Heart right ventricle (tissue), 16 donors: ENCODE measurements around the gene NUP160. TPM values are rescaled to one million over a fixed set of nuclear protein-coding genes. Genes with fewer than 3 reads are reported as not detected.

ENCODE experiments used
- ATAC-seq, 8 donors: fragments of 200-7000 bp; cut with Tn5 transposase; one replicate each; pipeline ENCODE4 v1.9.1; 2020; ENCODE audit warnings: mild to moderate bottlenecking in 8 of 8, moderate library complexity in 8 of 8, moderate number of reproducible peaks in 1 of 8
- DNase-seq, 2 donors: peaks; one replicate each; pipeline ENCODE4 v3.0.0-alpha.2; 2020
- H3K27ac ChIP-seq, 10 donors: fragments of 200-600 bp; sonication (generic) in 2 of 10; one replicate each; pipeline versions ENCODE4 v1.5.0 to v1.8.0; 2020 to 2022; ENCODE audit warnings: mild to moderate bottlenecking in 3 of 10
- H3K27me3 ChIP-seq, 7 donors: fragments of 200-600 bp; one replicate each; pipeline ENCODE4 v1.8.0; 2021 to 2022; ENCODE audit warnings: mild to moderate bottlenecking in 2 of 7
- H3K36me3 ChIP-seq, 9 donors: fragments of 200-600 bp; sonication (generic) in 1 of 9; one replicate each; pipeline versions ENCODE4 v1.5.0 to v1.8.0; 2020 to 2022; ENCODE audit warnings: mild to moderate bottlenecking in 2 of 9
- H3K4me1 ChIP-seq, 9 donors: fragments of 200-600 bp; sonication (generic) in 1 of 9; one replicate each; pipeline versions ENCODE4 v1.5.0 to v1.8.0; 2020 to 2022; ENCODE audit warnings: mild to moderate bottlenecking in 4 of 9
- H3K4me3 ChIP-seq, 10 donors: fragments of 200-600 bp; sonication (generic) in 2 of 10; one replicate each; pipeline versions ENCODE4 v1.5.0 to v1.8.0; 2020 to 2022; ENCODE audit warnings: mild to moderate bottlenecking in 7 of 10, moderate library complexity in 2 of 10
- H3K9me3 ChIP-seq, 11 donors: fragments of 200-600 bp in 10 of 11; sonication (generic) in 2 of 11; one replicate each; pipeline versions ENCODE4 v1.5.0 to v1.8.0; 2013 to 2022; ENCODE audit warnings: mild to moderate bottlenecking in 2 of 11, control low read depth in 1 of 11, moderate library complexity in 1 of 11
- WGBS, 2 donors: extraction: QIAGEN DNeasy Blood & Tissue Kit; methylation state at CpG; one replicate each; pipeline ENCODE4 v1.1.7; 2013; ENCODE audit warnings: inconsistent platforms in 1 of 2; 5-methylcytosine and 5-hydroxymethylcytosine counted together
- intact Hi-C, 10 donors: fragments of 100-400 bp; cut with DNase I; formaldehyde crosslinking; loops; one replicate each; pipeline versions ENCODE4 v1.11.1 to v1.14.2; 2022
- polyA plus RNA-seq, 2 donors: library from polyadenylated mRNA; stranded (reverse); fragments of 200-250 nt; gene quantifications; one replicate each; pipeline ENCODE4 v1.2.3, GENCODE V29; 2013
- total RNA-seq, 10 donors: library from RNA; stranded (reverse); fragmentation: NEBNext Ultra II Directional in 3 of 10; extraction: Animal tissue kit (Norgen Biotek cat#: 25700) in 3 of 10; gene quantifications; one replicate each; pipeline versions ENCODE4 v1.2.1 to v1.2.4, GENCODE V29; 2021 to 2023
- TF ChIP-seq, protein P1 (sequence below), 9 donors: fragments of 200-600 bp; sonication (generic) in 2 of 9; IDR thresholded peaks; one replicate each; pipeline versions ENCODE4 v1.5.0 to v1.8.0; 2021 to 2022; ENCODE audit warnings: antibody characterized with exemption in 9 of 9, mild to moderate bottlenecking in 5 of 9, moderate library complexity in 1 of 9
- donor health status: Arrhythmogenic right ventricular cardiomyopathy.
- donor health status: ischemic (EF 13 %, LVEDD 7.1; RV severe dilation, severe dysfunction).
- donor health status: healthy with polysubstance abuse.
- donor health status: DM: no; HTN: yes; CAD: no.
- donor health status: DM: no; HTN: no; CAD: no.
- donor health status: ischemic (EF 25% LVEDD 6.9; RV normal size, moderate dysfunction).
- donor health status: ischemic (EF 25% LVEDD 5.7; RV mildly dilated, moderate dysfunction).
- donor health status: healthy.
- donor health status: DM: yes; HTN: yes; CAD: no.
- donor health status: Ischemic cardiomyopathy.
- donor health status: ischemic (EF 35%, LVEDD 5.7; RV mildly dilated, moderate dysfunction).
- donor health status: nonischemic (EF 11% LVEDD 7.7; RV severe dilation, severe dysfunction).
- donor health status: DM: yes; HTN: yes; CAD: no.
- donor health status: PGD.
- donor health status: ischemic (EF 29% LVEDD 5.4; RV normal size, mild dysfunction).
- donor health status: nonischemic (EF 23%, LVEDD 6.1; RV moderate dilation, normal function).

Gene NUP160
- total and polyA plus RNA-seq, 12 donors = 8.0 to 17.7 (median 14.7) TPM

DNA sequence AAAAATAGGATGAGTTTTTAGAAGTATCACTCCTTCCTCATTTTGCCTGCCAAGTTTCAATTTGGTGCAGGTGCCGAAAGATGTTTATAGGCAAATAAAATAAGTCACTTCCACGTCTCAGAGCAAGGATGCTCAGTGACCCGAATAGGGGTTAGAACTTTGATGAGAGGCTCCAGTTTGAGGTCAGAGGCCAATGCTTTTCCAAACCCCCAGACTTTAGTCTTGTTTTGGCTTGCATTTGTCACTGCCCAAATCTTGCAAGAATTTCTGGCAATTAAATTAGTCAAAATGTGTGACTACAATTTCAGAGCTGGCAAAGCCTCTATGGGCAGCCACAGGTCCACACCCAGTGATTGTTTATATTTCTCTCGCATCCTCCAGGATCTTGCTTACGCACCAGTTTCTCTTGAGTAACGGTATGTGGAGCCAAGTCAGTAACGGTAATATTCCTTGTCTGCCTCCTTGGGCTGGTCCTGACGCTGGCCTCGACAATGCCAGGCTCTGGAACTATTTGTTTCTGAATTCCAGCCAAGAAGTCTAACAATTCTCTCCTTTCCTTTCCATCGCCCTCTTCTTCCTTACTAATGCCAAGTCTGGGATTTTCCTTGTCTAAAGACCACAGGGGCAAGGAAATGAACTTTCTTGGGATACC lies 9.9 kb upstream of the NUP160 start:
- no peaks in the 10 kb centered on the region for H3K36me3 ChIP-seq
- DNase-seq (no peak), ATAC-seq (peak in 7 of 8 donors; percentile 36 to 76 (median 50))
- H3K9me3 ChIP-seq = no peaks in the 10 kb centered on the region
- peaks cover 0 to 30% (median under 1%) of the 10 kb centered on the region in 9 donors for H3K4me1 ChIP-seq
- peak overlapping the region in 1 of 10 donors; percentile 9 for H3K27ac ChIP-seq
- H3K4me3 ChIP-seq = no peak overlapping the region
- intact Hi-C loops = loop anchor here in 3 of 10 donors (10.0 kb wide), 2 partner anchors 213 to 483 kb away; partner anchors contain the start of genes SPI1 (in 2 of the 3) and MTCH2 (in 1 of the 3)
- WGBS, 2 donors = 48 to 55% methylated on average over 10 of the region's 10 CpGs
- TF ChIP-seq, protein P1, sequence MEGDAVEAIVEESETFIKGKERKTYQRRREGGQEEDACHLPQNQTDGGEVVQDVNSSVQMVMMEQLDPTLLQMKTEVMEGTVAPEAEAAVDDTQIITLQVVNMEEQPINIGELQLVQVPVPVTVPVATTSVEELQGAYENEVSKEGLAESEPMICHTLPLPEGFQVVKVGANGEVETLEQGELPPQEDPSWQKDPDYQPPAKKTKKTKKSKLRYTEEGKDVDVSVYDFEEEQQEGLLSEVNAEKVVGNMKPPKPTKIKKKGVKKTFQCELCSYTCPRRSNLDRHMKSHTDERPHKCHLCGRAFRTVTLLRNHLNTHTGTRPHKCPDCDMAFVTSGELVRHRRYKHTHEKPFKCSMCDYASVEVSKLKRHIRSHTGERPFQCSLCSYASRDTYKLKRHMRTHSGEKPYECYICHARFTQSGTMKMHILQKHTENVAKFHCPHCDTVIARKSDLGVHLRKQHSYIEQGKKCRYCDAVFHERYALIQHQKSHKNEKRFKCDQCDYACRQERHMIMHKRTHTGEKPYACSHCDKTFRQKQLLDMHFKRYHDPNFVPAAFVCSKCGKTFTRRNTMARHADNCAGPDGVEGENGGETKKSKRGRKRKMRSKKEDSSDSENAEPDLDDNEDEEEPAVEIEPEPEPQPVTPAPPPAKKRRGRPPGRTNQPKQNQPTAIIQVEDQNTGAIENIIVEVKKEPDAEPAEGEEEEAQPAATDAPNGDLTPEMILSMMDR (IDR thresholded peaks at IDR 0.05) = no peak
- no peaks in the 10 kb centered on the region for H3K27me3 ChIP-seq

GRCh38 chr11:47857485-47857884 lies 9.3 kb upstream of the NUP160 start:
- ATAC-seq = no peak
- peaks cover 0 to 24% (median 0%) of the 10 kb centered on the region in 9 donors for H3K4me1 ChIP-seq
- no peaks in the 10 kb centered on the region for H3K36me3 ChIP-seq
- WGBS, 2 donors = 63 to 64% methylated on average over 2 of the region's 2 CpGs
- no peaks in the 10 kb centered on the region for H3K27me3 ChIP-seq
- no peaks in the 10 kb centered on the region for H3K9me3 ChIP-seq
- H3K27ac ChIP-seq = no peak overlapping the region
- TF ChIP-seq, protein P1 (IDR thresholded peaks at IDR 0.05) = no peak
- no peak for DNase-seq
- no peak overlapping the region for H3K4me3 ChIP-seq
- intact Hi-C loops = loop anchor here in 3 of 10 donors (10.0 kb wide), 2 partner anchors 213 to 483 kb away; partner anchors contain the start of genes SPI1 (in 2 of the 3) and MTCH2 (in 1 of the 3)

DNA sequence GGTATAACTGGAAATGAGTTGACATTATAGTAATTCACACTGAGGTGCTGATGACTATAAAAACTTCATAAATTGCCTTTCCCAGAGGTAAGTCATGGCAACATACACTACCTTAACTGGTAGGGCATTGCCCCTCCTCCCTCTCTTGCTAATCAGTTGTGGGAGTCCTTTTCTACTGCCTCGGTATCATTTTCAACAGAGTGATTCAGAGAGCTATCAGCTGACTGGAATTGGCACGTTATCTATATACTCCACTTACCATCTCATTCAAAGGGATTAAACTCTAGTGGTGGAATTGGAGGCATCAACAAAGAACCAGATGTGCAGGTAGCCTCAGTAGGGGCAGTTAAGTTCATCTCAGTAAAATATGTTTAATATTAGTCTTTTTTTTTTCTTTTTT lies 8.0 kb upstream of the NUP160 start:
- Histone ChIP-seq H3K27me3 (no peaks in the 10 kb centered on the region), H3K36me3 (no peaks in the 10 kb centered on the region), H3K4me3 (no peak overlapping the region), H3K4me1 (peaks cover 0 to 16% (median 0%) of the 10 kb centered on the region in 9 donors), H3K27ac (no peak overlapping the region), H3K9me3 (no peaks in the 10 kb centered on the region)
- WGBS, 2 donors = 21 to 31% methylated on average over 2 of the region's 2 CpGs
- intact Hi-C loops = loop anchor here in 3 of 10 donors (10.0 kb wide), 2 partner anchors 211 to 481 kb away; partner anchors contain the start of genes SPI1 (in 2 of the 3) and MTCH2 (in 1 of the 3)
- ATAC-seq (no peak), DNase-seq (no peak)
- TF ChIP-seq, protein P1 (IDR thresholded peaks at IDR 0.05) = no peak

- TF ChIP-seq, protein P1 (IDR thresholded peaks at IDR 0.05) = no peak
- Histone ChIP-seq H3K9me3 (no peaks in the 10 kb centered on the region), H3K27me3 (no peaks in the 10 kb centered on the region), H3K4me1 (peaks cover 0 to 24% (median 0%) of the 10 kb centered on the region in 9 donors), H3K27ac (no peak overlapping the region), H3K36me3 (no peaks in the 10 kb centered on the region), H3K4me3 (no peak overlapping the region)
- 87 to 90% methylated on average over 3 of the region's 3 CpGs for whole genome bisulfite sequencing, 2 donors
- DNase-seq (no peak), ATAC-seq (no peak)
- intact Hi-C loops = loop anchor here in 4 of 10 donors (5.0 to 10.0 kb wide), 4 partner anchors 63 to 482 kb away; partner anchors contain the start of genes SPI1 (in 2 of the 4) and MTCH2 (in 1 of the 4)
Measured at GRCh38 chr11:47854667-47855066, 6.5 kb upstream of the NUP160 start.
